Neural cell (in vitro differentiated cells): Measurements from ENCODE around the gene TRAF2.

ENCODE experiments used
- EZH2 ChIP-seq: fragments of 200-600, 300-800 bp; shearing (Covaris generic), sonication (generic); IDR thresholded peaks from 2 replicates; pipeline ENCODE4 v1.6.1; 2014; ENCODE audit warnings: antibody characterized with exemption, low read length, borderline replicate concordance, mild to moderate bottlenecking; ENCODE audit not compliant: insufficient read depth, poor library complexity, severe bottlenecking
- MXI1 ChIP-seq: fragments of 450-650 bp; conservative IDR thresholded peaks from 2 replicates; pipeline ENCODE4 v1.6.1; 2014; ENCODE audit warnings: antibody characterized with exemption, mild to moderate bottlenecking; ENCODE audit not compliant: poor library complexity, severe bottlenecking
- POLR2AphosphoS5 ChIP-seq: IDR thresholded peaks from 2 replicates; pipeline ENCODE4 v1.6.1; 2012

- TF ChIP-seq POLR2AphosphoS5 (no peak), EZH2 (no peak), MXI1 (no peak)
These were observed 9.8 kb upstream of the TRAF2 start for GRCh38 chr9:136876476-136876875.
